HT1080 (cell line): Measurements from ENCODE around the gene DNAI7. TPM values are rescaled to one million over a fixed set of nuclear protein-coding genes. Genes with fewer than 3 reads are reported as not detected.

Experiments used
- total RNA-seq: library from RNA; depleted of rRNA; stranded (reverse); fragments of >200 nt; shearing (Covaris generic); gene quantifications from 2 replicates; pipeline ENCODE4 v1.2.3, GENCODE V29; 2014; rRNA removed

The DNAI7 gene
- total RNA-seq, 1 experiment from 2014 or later = not detected

Other genes starting within 250 kb of the DNAI7 start
- gene BCAT1, start 246.1 kb downstream of the DNAI7 start, total RNA-seq = 90.0 and 106 TPM in 2 replicates
- gene ETFRF1, start 77 bp upstream of the DNAI7 start, total RNA-seq = 6.5 and 7.6 TPM in 2 replicates
- 7.7 and 11.2 TPM in 2 replicates for gene KRAS, start 55.8 kb upstream of the DNAI7 start, total RNA-seq